OCI-LY7 (cell line): ENCODE results near the gene RFC1.

ENCODE experiments used
- CTCF ChIP-seq: fragments of 200-600 bp; sonication (generic); conservative IDR thresholded peaks from 2 replicates; pipeline ENCODE4 v1.5.1; 2014; ENCODE audit warnings: mild to moderate bottlenecking, antibody characterized with exemption, low read length, moderate library complexity, mixed read lengths
- EZH2phosphoT487 ChIP-seq: fragments of 200-600 bp; sonication (generic); IDR thresholded peaks from 2 replicates; pipeline ENCODE4 v1.6.1; 2018; ENCODE audit warnings: low read depth, borderline replicate concordance, mild to moderate bottlenecking, mixed run types, antibody characterized with exemption, low read length, moderate library complexity, mixed read lengths

GRCh38 chr4:39326468-39326977 lies 39.6 kb downstream of the RFC1 start:
- TF ChIP-seq CTCF = no peak
- TF ChIP-seq EZH2phosphoT487 = no peak
